Keratinocyte (primary cell): ENCODE measurements around the gene EEF1A2. TPM values are rescaled to one million over a fixed set of nuclear protein-coding genes. Genes with fewer than 3 reads are reported as not detected.

Experiments used
- DNase-seq: peaks from one replicate; pipeline ENCODE4 v3.0.0-alpha.2; 2011; ENCODE audit warnings: low read depth, missing footprints, low spot score
- FAIRE-seq: peaks from 2 replicates; lab custom pipeline; 2011; peaks lifted over from hg19 to GRCh38; lab: Jason Lieb, UNC
- H2AFZ ChIP-seq: 2 replicates; pipeline ENCODE4 v1.6.0; 2012; ENCODE audit warnings: low read length, control low read depth, inconsistent platforms; ENCODE audit not compliant: control insufficient read depth
- H3K27ac ChIP-seq: 2 replicates; pipeline ENCODE4 v1.5.1; 2011; ENCODE audit warnings: low read length; ENCODE audit not compliant: control insufficient read depth, insufficient read depth
- H3K27me3 ChIP-seq: 3 replicates; pipeline ENCODE4 v1.6.0; 2011; ENCODE audit warnings: low read length; ENCODE audit not compliant: control insufficient read depth, insufficient read depth; ENCODE audit errors: extremely low read depth
- H3K36me3 ChIP-seq, 2 experiments: 2 replicates in 1 of 2; 3 replicates in 1 of 2; pipeline ENCODE4 v1.5.1; 2011; ENCODE audit warnings: low read length in 2 of 2, mild to moderate bottlenecking in 1 of 2; ENCODE audit not compliant: control insufficient read depth in 2 of 2, insufficient read depth in 2 of 2; ENCODE audit errors: extremely low read depth in 1 of 2
- H3K4me1 ChIP-seq: 3 replicates; pipeline ENCODE4 v1.5.1; 2011; ENCODE audit warnings: low read length; ENCODE audit not compliant: control insufficient read depth, insufficient read depth; ENCODE audit errors: extremely low read depth
- H3K4me2 ChIP-seq: 3 replicates; pipeline ENCODE4 v1.6.0; 2011; ENCODE audit warnings: low read depth, low read length; ENCODE audit not compliant: control insufficient read depth, insufficient read depth; ENCODE audit errors: extremely low read depth
- H3K4me3 ChIP-seq, 3 experiments: fragments of 200-600 bp in 1 of 3; sonication (generic) in 1 of 3; 2 replicates in 2 of 3; 3 replicates in 1 of 3; pipeline ENCODE4 v1.5.1; 2011 to 2016; ENCODE audit warnings: low read length in 3 of 3, mild to moderate bottlenecking in 3 of 3, control low read depth in 2 of 3, inconsistent platforms in 1 of 3, low read depth in 1 of 3, mixed read lengths in 1 of 3, mixed run types in 1 of 3, moderate library complexity in 1 of 3; ENCODE audit not compliant: control insufficient read depth in 2 of 3, insufficient read depth in 2 of 3; ENCODE audit errors: extremely low read depth in 1 of 3
- H3K79me2 ChIP-seq: 2 replicates; pipeline ENCODE4 v1.6.0; 2012; ENCODE audit warnings: low read length; ENCODE audit not compliant: control insufficient read depth, insufficient read depth
- H3K9ac ChIP-seq: 3 replicates; pipeline ENCODE4 v1.6.0; 2011; ENCODE audit warnings: low read length; ENCODE audit not compliant: control insufficient read depth, insufficient read depth; ENCODE audit errors: extremely low read depth
- H3K9me1 ChIP-seq: 3 replicates; pipeline ENCODE4 v1.6.0; 2011; ENCODE audit warnings: low read length; ENCODE audit not compliant: control insufficient read depth, insufficient read depth; ENCODE audit errors: extremely low read depth
- H3K9me3 ChIP-seq: 2 replicates; pipeline ENCODE4 v1.5.1; 2012; ENCODE audit warnings: low read depth, low read length; ENCODE audit not compliant: control insufficient read depth
- H4K20me1 ChIP-seq: 3 replicates; pipeline ENCODE4 v1.6.0; 2011; ENCODE audit warnings: low read length; ENCODE audit not compliant: control insufficient read depth, insufficient read depth; ENCODE audit errors: extremely low read depth
- EZH2 ChIP-seq: IDR thresholded peaks from one replicate; pipeline ENCODE4 v1.6.1; 2012; ENCODE audit warnings: inconsistent platforms, mild to moderate bottlenecking, low read length, moderate library complexity
- dilution Hi-C: fragments of 300-500 bp; cut with MboI; formaldehyde crosslinking; loops from one replicate; pipeline ENCODE4 v1.7.0; 2020; ENCODE audit warnings: low sequenced_read_pairs; ENCODE audit not compliant: extremely low pct_ligation_motif_present
- polyA plus RNA-seq, 5 experiments: library from polyadenylated mRNA; depleted of rRNA in 3 of 5; stranded (reverse) in 3 of 5; stranded (forward) in 1 of 5; unstranded in 1 of 5; fragments of >200 nt; gene quantifications; 1 replicate in 1 of 5; 2 replicates in 3 of 5; 3 replicates in 1 of 5; pipeline versions ENCODE4 v1.2.1 to v1.2.3, GENCODE V29; 2011 to 2012; ENCODE audit warnings: missing spikeins in 2 of 5, low read depth in 1 of 5, low replicate concordance in 1 of 5
- TF ChIP-seq, protein P1 (sequence below), 3 experiments: IDR thresholded peaks in 1 of 3; conservative IDR thresholded peaks in 1 of 3; optimal IDR thresholded peaks in 1 of 3; 2 replicates in 2 of 3; 3 replicates in 1 of 3; pipeline versions ENCODE3 to v1.5.1; 2011; ENCODE audit warnings: low read length in 3 of 3, mild to moderate bottlenecking in 3 of 3, moderate library complexity in 2 of 3, control low read depth in 1 of 3, inconsistent platforms in 1 of 3; ENCODE audit not compliant: insufficient read depth in 2 of 3; ENCODE audit errors: extremely low read depth in 1 of 3

Gene EEF1A2
- polyA plus RNA-seq, 1 donor (not counting 4 experiments of a cell fraction or from before 2014, with no cell fraction given) = 0.12 TPM

DNA sequence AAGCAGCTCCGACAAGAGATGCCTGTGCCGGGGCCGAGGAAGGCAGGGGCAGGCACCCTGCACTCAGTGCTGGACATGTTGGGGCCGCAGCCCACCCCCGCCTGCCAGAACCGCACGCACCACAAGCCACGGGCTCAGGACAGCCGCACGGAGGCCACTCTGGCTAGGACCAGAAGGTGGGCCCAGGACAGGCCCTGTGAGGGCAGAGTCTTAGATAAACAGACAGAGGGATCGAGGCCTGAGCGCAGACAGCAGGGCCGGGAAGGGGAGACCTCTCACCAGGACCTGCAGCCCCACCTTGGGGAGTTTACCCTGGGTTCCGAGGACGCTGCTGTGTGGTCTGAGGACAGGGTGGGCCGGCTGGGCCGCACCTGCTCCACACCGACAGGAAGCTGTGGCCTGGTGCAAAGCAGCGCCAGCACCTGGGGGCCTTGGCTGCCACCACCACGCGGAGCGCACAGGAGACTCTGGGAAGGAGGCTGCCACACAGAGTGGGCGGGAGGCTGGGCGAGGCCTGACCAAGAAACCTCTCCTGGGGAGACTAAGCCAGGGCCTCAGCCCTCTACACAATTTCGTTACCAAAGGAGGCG lies 58.4 kb downstream of the EEF1A2 start:
- H3K9me3 ChIP-seq = no peaks in the 10 kb centered on the region
- dilution Hi-C loops = no loop called here
- no peaks in the 10 kb centered on the region for H4K20me1 ChIP-seq
- H3K27ac ChIP-seq = no peak overlapping the region
- H3K4me3 ChIP-seq = no peak overlapping the region
- no peak overlapping the region for H2AFZ ChIP-seq
- no peaks in the 10 kb centered on the region for H3K79me2 ChIP-seq
- H3K9ac ChIP-seq = no peak overlapping the region
- no peaks in the 10 kb centered on the region for H3K27me3 ChIP-seq
- no peaks in the 10 kb centered on the region for H3K9me1 ChIP-seq
- DNase-seq (no peak), FAIRE-seq (no peak)
- H3K4me2 ChIP-seq = no peak overlapping the region
- H3K4me1 ChIP-seq = no peaks in the 10 kb centered on the region
- TF ChIP-seq, protein P1, sequence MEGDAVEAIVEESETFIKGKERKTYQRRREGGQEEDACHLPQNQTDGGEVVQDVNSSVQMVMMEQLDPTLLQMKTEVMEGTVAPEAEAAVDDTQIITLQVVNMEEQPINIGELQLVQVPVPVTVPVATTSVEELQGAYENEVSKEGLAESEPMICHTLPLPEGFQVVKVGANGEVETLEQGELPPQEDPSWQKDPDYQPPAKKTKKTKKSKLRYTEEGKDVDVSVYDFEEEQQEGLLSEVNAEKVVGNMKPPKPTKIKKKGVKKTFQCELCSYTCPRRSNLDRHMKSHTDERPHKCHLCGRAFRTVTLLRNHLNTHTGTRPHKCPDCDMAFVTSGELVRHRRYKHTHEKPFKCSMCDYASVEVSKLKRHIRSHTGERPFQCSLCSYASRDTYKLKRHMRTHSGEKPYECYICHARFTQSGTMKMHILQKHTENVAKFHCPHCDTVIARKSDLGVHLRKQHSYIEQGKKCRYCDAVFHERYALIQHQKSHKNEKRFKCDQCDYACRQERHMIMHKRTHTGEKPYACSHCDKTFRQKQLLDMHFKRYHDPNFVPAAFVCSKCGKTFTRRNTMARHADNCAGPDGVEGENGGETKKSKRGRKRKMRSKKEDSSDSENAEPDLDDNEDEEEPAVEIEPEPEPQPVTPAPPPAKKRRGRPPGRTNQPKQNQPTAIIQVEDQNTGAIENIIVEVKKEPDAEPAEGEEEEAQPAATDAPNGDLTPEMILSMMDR (optimal IDR thresholded peaks at IDR 0.05 in 1 of 3, IDR thresholded peaks at IDR 0.05 in 1 of 3, conservative IDR thresholded peaks at IDR 0.05 in 1 of 3; ENCODE audit: extremely low read depth in 1 of 3, insufficient read depth in 2 of 3, low read length in 3 of 3) = no peak
- TF ChIP-seq EZH2 = no peak
- no peaks in the 10 kb centered on the region for H3K36me3 ChIP-seq

DNA sequence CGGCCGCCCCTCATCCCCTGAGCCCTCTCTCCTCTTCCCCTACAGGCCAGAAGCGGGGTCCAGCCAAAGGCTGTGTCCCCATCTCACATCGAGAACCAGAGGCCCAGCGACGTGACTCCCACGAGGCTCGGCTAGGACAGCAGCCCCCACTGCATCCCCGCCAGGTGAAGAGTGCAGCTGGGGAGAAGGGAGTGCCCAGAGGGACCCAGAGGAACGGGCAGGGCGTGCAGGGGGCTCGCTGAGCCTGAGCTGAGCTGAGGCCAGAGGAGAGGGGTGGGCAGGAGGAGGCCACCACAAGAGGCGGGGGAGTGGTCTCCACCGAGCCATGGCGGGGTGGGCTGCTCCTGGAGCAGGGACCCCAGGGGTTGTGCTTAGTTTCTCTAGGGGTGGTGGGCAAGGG lies 59.0 kb downstream of the EEF1A2 start:
- dilution Hi-C loops = no loop called here
- no peak overlapping the region for H2AFZ ChIP-seq
- TF ChIP-seq, protein P1 (optimal IDR thresholded peaks at IDR 0.05 in 1 of 3, IDR thresholded peaks at IDR 0.05 in 1 of 3, conservative IDR thresholded peaks at IDR 0.05 in 1 of 3; ENCODE audit: extremely low read depth in 1 of 3, insufficient read depth in 2 of 3, low read length in 3 of 3) = no peak
- TF ChIP-seq EZH2 = no peak
- H4K20me1 ChIP-seq = no peaks in the 10 kb centered on the region
- H3K9ac ChIP-seq = no peak overlapping the region
- no peaks in the 10 kb centered on the region for H3K9me3 ChIP-seq
- FAIRE-seq = no peak
- H3K9me1 ChIP-seq = no peaks in the 10 kb centered on the region
- no peak overlapping the region for H3K4me2 ChIP-seq
- H3K4me1 ChIP-seq = no peaks in the 10 kb centered on the region
- H3K4me3 ChIP-seq = no peak overlapping the region
- no peak for DNase-seq
- H3K27ac ChIP-seq = no peak overlapping the region
- no peaks in the 10 kb centered on the region for H3K27me3 ChIP-seq
- no peaks in the 10 kb centered on the region for H3K79me2 ChIP-seq
- H3K36me3 ChIP-seq = no peaks in the 10 kb centered on the region
